H7 (cell line): ENCODE measurements around the gene TYMP. TPM values are rescaled to one million over a fixed set of nuclear protein-coding genes. Genes with fewer than 3 reads are reported as not detected.
"Not testable (repeated sequence)": the region's sequence is repeated elsewhere in the genome, so short reads cannot be mapped to it uniquely, and the experiment has no call there.

Experiments used
- DNase-seq: peaks from one replicate; pipeline ENCODE4 v3.0.0; 2012
- H3K27me3 ChIP-seq: 2 replicates; pipeline ENCODE4 v1.6.0; 2011; ENCODE audit warnings: mild to moderate bottlenecking, low read length; ENCODE audit not compliant: control insufficient read depth, insufficient read depth
- H3K36me3 ChIP-seq: replicated peaks from 2 replicates; pipeline ENCODE4 v1.5.1; 2011; ENCODE audit warnings: low read length; ENCODE audit not compliant: control insufficient read depth, insufficient read depth
- H3K4me3 ChIP-seq: 2 replicates; pipeline ENCODE4 v1.5.1; 2011; ENCODE audit warnings: low read depth, mild to moderate bottlenecking, control low read depth, low read length, moderate library complexity; ENCODE audit not compliant: insufficient read depth
- total RNA-seq: library from RNA; depleted of rRNA; stranded (reverse); fragments of >200 nt; shearing (Covaris generic); gene quantifications from 2 replicates; pipeline ENCODE4 v1.2.3, GENCODE V29; 2014

Gene TYMP
- total RNA-seq, 1 experiment from 2014 or later: 0.55 TPM

DNA sequence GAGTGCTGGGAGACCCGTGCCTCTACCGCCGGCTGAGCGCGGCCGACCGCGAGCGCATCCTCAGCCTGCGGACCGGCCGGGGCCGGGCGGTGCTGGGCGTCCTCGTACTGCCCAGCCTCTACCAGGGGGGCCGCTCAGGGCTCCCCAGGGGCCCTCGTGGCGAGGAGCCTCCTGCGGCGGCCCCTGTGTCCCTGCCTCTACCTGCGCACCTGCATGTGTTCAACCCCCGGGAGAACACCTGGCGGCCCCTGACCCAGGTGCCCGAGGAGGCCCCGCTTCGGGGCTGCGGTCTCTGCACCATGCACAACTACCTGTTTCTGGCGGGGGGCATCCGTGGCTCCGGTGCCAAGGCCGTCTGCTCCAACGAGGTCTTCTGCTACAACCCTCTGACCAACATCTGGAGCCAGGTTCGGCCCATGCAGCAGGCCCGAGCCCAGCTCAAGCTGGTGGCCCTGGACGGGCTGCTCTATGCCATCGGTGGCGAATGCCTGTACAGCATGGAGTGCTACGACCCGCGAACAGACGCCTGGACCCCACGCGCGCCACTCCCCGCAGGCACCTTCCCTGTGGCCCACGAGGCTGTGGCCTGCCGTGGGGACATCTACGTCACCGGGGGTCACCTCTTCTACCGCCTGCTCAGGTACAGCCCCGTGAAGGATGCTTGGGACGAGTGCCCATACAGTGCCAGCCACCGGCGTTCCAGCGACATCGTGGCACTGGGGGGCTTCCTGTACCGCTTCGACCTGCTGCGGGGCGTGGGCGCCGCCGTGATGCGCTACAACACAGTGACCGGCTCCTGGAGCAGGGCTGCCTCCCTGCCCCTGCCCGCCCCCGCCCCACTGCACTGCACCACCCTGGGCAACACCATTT, 19.3 kb upstream of the TYMP start:
- peak; percentile 72 for DNase-seq
- no peak overlapping the region for H3K4me3 ChIP-seq
- H3K36me3 ChIP-seq: no peaks in the 10 kb centered on the region
- peaks cover 8% of the 10 kb centered on the region for H3K27me3 ChIP-seq

DNA sequence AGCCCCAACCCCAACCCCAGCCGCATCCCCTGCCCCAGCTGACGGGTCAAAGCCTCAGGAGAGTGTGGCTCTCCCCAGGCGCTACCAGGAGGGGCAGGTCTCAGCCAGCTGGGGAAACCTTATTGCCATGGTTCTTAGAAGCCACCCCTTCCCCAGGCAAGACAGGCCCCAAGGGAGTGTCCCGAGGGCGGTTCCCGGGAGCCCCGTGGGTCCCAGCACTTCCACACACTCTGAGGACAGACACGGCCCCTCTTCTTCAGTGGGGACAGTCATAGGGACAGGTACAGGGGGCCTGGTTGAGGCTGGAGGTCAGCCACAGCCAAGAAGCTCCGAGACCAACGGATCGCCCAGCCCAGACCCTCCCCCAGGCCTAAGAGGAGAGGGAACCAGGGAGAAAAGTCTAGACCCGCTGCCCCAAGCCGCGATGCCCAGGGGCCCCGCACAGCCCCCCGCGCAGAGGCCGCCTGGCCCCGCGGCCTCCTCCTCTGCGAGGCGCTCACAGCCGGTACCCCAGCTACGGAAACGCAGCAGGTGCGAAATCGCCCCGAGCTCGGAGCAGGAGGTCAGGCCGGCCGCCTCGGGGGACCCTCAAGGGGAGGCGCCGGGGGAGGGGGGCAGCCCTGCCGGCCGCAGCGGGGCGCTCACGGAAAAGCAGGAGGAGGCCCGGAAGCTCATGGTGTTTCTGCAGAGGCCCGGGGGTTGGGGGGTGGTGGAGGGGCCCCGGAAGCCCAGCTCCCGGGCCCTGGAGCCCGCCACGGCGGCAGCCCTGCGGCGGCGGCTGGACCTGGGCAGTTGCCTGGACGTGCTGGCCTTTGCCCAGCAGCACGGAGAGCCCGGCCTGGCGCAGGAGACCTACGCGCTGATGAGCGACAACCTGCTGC, 18.5 kb upstream of the TYMP start:
- Histone ChIP-seq H3K27me3 (peaks cover 9% of the 10 kb centered on the region), H3K4me3 (no peak overlapping the region), H3K36me3 (no peaks in the 10 kb centered on the region)
- DNase-seq: peak; percentile 80

DNA sequence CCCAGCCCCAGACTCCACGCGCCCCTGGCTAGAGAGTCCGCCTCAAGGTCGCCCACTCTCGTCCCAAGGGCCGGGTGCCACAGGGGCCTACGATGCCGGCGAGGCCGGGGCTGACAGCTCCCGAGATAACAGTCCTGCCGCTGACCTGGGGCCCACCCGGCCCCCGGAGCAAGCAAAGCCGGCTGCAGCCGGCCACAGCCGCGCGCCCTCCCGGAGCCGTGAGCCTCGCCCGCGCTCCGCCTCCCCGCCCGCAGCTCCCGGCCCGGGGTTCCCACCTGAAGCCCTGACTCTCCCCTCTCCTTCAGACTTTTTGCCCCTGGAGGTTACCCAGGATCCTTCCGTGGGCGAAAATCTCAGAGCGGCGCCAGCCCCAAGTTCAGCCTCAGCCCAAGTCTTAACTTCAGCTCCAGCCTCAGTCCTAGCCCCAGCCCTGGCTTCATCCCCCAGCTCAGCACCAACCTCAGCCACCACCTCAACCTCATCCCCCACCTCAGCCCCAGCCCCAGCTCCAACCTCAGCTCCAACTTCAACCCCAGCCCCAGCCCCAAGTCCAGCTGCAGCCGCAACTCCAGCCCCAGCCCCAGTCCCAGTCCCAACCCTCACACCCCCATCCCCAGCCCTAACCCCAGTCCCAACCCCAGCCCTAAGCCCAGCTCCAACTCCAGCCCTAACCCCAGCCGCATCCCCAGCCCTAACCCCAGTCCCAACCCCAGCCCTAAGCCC, 17.6 kb upstream of the TYMP start:
- H3K27me3 ChIP-seq: peaks cover 9% of the 10 kb centered on the region
- DNase-seq: peak; percentile 46
- no peaks in the 10 kb centered on the region for H3K36me3 ChIP-seq
- H3K4me3 ChIP-seq: no peak overlapping the region

DNA sequence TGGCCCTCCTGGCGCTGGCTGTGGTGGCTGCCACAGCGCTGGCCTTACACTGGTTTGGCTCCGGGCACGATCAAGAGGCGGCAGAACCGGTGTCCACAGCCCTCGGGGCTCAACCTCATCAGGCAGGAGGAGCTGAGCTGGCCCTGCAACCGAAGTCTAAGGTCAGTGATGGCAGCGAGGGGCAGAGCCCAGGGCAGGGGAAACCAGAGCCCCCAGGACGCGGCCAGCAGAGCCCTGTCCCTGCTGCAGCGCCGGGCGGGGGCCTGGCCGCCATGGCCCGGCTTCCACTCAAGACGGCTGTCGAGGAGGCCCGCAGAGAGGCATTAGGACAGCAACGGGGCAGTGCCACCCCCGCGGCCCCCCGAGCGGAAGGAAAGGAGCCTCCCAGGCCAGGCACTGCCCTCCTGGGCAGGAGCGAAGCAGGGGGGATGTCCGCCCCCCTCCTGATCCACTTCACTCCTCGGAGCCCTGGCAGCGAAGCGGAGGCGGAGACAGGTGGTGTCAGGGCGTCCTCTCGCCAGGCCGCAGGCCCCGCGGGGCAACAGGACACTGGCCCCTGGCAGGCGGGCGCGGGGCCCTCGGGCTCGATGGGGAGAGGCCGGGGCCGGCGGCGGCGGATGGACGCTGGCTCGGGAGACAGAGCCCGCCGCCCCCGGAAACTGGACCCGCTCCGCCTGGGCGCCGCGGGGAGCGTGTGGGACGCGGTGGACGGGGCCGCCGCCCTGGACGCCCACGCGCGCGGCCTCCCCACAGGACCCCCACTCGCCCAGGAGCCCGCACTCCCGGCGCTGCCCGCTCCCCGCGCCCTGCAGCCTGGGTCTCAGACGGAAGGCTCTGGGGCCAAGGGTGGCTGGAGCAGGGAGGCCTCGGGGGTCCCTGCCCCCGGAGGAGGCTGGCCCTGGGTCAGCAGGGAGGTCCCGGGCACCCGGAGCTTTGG, 16.8 kb upstream of the TYMP start:
- peak; percentile 73 for DNase-seq

DNA sequence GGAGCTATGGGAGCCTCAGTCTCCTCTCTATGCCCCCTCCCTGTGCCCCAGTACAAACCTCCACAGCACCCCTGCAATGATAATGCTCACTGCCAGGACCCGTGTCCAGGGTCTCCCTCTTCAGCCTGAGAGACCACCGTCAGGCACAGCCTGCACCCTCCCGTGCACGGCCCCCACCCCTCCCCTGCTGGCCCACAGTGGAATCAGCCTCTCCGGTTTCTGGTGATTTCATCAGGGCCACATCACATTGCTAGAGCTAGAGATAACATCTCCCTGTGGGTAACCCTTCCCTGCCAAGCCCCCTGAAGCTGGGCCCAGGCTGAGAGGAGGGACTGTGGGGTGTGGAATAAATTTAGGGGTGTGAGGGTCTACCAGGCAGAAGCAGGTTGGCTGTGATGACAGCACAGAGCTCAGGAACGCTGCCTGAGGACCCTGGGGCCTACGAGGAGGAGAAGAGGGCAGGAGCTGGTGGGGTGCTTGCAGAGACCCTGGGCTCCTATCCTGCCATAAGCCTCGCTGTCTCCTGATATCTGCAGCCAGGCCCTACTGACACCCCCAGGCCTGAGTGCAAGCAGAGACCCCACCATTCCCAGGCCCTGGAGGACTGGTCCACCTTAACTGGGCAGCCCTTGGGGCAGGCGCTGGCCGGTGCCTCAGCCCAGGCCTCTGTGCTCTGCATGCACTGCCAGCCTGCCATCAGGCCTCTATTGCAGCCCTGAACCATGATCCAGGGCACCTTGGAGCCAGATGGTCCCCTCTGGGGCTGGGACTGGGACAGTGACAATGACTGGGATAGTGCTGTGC, 15.9 kb upstream of the TYMP start, which contains the start of gene KLHDC7B:
Gene KLHDC7B (plus strand): TSS at position 378 of the 804 bp plus-strand sequence. CDS start 345 bp downstream, at position 723.
- DNase-seq: peak; percentile 54
- Histone ChIP-seq H3K4me3 (no peak within 1 kb of the TSS), H3K27me3 (peaks cover 9% of the 10 kb centered on the region), H3K36me3 (no peaks in the 10 kb centered on the region)

More for the DNA sequence above, 16.8 kb upstream of the TYMP start:
- Histone ChIP-seq H3K36me3 (no peaks in the 10 kb centered on the region), H3K27me3 (peaks cover 9% of the 10 kb centered on the region), H3K4me3 (no peak overlapping the region)

DNA sequence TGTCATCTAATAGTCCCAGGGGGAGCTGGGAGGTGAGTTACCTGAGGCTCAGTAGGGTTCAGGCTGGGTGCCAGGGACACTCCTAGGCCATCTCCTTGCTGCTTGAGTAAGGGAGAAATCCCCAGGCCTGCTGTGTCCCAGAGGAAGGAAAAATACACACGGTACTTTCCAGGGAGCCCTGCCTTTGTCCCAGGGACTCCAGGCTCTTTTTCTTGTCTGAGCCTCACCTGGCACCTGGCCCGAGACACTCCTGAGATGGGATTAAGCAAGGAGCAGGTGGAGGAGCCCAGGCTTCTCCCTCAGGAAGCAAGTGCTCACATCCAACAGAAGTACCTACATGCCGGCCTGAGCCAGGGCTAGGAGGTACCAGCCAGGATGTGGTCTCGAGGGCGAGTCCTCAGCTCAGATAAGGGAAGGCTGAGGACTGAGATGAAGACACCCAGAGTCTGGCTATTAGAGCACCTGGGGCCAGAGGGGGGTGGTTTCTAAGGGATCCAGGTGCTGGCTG, 15.0 kb upstream of the TYMP start:
- peaks cover 9% of the 10 kb centered on the region for H3K27me3 ChIP-seq
- DNase-seq: peak; percentile 56
- no peaks in the 10 kb centered on the region for H3K36me3 ChIP-seq
- no peak overlapping the region for H3K4me3 ChIP-seq

DNA sequence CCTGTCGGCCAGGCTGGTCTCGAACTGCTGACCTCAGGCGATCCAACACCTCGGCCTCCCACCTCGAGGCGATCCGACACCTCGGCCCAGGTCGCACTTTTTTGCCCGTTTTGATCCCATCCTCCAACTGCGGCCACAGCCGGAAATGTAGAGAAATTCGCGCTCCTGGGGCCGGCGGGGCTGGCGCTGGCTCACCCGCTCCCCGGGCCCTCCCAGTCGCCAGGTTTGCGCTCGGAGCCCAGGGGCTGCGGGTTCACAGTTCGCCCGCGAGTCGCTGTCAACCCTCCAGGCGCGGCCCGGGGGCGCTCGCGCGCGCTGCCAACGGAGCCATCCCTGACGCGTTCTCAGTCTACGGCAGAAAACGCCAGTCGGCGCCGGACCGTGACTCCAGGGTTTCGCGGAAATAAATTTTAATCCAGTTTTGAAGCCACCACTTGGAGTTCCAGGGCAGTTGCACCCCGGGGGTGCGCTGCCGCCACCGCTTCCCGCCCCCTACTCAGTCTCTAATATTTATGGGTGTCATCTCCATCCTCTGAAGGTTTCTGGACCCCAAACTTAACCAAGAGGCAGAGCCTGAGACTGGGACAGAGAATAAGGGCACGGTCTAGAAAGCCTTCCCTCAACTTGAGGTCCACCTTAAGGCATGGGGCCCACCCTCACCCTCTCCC, 14.4 kb upstream of the TYMP start:
- peaks cover 9% of the 10 kb centered on the region for H3K27me3 ChIP-seq
- no peaks in the 10 kb centered on the region for H3K36me3 ChIP-seq
- peak overlapping the region; percentile 8; the same call in 1 of the 2 replicates for H3K4me3 ChIP-seq
- peak; percentile 99 for DNase-seq

DNA sequence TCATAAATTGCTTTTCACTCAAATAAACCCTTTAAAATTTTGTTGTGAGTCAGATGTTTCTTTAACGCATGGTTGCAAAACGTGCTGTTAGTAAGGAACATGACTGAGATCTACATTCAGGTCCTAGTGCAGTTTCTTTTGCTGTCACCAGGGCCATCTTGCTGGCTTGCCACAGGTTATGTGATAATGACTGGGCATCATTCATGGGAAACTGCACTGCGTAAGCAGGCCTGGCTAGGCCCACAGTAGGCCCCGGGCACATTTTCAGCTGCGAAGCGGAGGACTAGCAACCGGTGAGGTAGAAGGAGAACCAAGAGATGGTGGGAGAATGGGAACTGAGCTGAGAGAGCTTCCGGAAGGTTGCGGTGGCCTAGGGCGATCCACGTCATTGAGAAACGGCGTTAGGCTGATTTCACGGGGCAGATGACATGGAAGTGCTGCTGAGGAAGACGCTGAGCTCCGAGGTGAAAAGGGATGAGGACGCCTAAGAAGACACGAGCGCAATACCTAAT, 12.7 kb upstream of the TYMP start:
- no peak for DNase-seq
- Histone ChIP-seq H3K27me3 (peaks cover 9% of the 10 kb centered on the region), H3K36me3 (no peaks in the 10 kb centered on the region), H3K4me3 (no peak overlapping the region)

DNA sequence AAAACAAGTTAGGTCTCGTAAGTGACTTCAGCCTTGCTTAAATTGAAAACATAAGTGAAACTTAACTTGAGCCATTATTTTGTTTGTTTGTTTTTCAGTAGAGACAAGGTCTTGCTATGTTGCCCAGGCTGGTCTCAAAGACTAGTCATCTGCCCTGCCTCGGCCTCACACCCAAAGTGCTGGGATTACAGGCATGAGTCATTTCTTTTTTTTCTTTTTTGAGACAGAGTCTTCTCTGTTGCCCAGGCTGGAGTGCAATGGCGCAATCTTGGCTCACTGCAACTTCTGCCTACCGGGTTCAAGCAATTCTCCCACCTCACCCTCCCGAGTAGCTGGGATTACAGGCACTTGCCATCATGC, 11.8 kb upstream of the TYMP start:
- H3K4me3 ChIP-seq, H3K27me3 ChIP-seq, DNase-seq, H3K36me3 ChIP-seq: not testable (repeated sequence)

DNA sequence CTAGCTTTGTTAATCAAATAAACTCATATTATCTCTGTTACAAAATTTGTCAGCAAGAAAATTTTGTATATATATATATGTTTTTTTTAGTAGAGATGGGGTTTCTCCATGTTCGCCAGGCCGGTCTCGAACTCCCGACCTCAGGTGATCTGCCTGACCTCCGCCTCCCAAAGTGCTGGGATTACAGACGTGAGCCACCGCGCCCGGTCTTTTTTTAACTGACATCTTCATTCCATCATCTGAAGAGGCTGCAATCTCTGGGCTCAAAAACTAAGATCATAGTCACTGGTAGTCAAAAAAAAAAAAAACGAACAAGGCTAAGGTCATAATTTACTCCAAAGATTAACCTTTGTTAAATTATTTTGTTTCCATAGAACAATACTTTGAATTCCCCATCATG, 10.6 kb upstream of the TYMP start:
- peaks cover 9% of the 10 kb centered on the region for H3K27me3 ChIP-seq
- no peak overlapping the region for H3K4me3 ChIP-seq
- no peak for DNase-seq
- no peaks in the 10 kb centered on the region for H3K36me3 ChIP-seq

DNA sequence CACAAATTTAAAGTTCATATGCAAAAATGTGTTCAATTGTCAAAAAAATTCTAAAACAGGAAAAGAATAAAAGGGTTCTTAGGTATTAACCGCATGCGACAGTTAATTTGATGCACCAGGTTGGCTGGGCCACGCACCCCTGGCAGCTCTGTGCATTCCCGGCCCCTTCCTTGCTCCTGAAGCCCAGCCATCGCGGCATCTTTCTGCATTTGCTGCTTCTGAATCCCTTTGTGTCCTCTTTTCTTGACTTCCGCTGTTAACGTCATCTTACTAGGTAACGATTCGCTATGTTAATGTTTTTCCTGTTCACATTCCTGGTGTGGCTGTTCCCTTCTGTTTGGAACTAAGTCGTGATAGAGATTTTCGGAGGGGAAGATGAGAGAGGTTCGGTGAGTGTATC, 8.0 kb upstream of the TYMP start:
- DNase-seq: peak; percentile 52
- peaks cover 5% of the 10 kb centered on the region for H3K27me3 ChIP-seq
- H3K36me3 ChIP-seq: no peaks in the 10 kb centered on the region
- no peak overlapping the region for H3K4me3 ChIP-seq

DNA sequence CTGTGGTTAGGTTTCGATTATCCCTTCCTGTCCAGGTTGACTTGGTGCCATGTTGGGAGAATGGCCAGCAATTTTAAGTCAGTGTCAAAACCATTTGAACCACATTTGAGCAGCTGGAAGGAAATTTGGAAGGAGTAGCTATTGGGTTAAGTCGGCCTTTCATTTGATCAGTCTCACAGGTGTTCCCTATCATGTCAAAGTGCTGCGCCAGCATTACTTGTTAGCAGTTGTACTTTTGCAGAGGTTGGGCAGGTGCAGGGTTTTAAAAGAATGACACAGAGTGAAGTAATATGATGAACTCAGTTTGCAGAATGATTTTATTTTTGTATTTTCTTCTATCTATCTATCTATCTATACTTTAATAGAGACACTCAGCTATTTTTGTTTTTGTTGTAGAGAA, 6.4 kb upstream of the TYMP start:
- Histone ChIP-seq H3K36me3 (no peaks in the 10 kb centered on the region), H3K4me3 (no peak overlapping the region), H3K27me3 (peaks cover 19% of the 10 kb centered on the region)
- DNase-seq: no peak
